Breast epithelium (tissue), 4 donors: ENCODE results near the gene TAS2R41. TPM values are rescaled to one million over a fixed set of nuclear protein-coding genes. Genes with fewer than 3 reads are reported as not detected.

Experiments used
- DNase-seq, 2 donors: peaks; one replicate each; pipeline ENCODE4 v3.0.0-alpha.2; 2019; ENCODE audit warnings: low spot score in 2 of 2
- H3K27ac ChIP-seq, 2 donors: fragments of 200-600 bp; sonication (generic) in 1 of 2; one replicate each; pipeline ENCODE4 v1.5.1; 2016 to 2019; ENCODE audit warnings: mild to moderate bottlenecking in 1 of 2
- H3K27me3 ChIP-seq, 2 donors: fragments of 200-600 bp; sonication (generic) in 1 of 2; one replicate each; pipeline versions ENCODE4 v1.5.1 to v1.6.0; 2017 to 2019; ENCODE audit warnings: control low read depth in 1 of 2, mild to moderate bottlenecking in 1 of 2
- H3K36me3 ChIP-seq: fragments of 200-600 bp; one replicate; pipeline ENCODE4 v1.5.1; 2019
- H3K4me1 ChIP-seq, 2 donors: fragments of 200-600 bp; sonication (generic); one replicate each; pipeline ENCODE4 v1.5.1; 2016 to 2019; ENCODE audit warnings: control low read depth in 1 of 2
- H3K4me3 ChIP-seq, 3 donors: fragments of 200-600 bp; sonication (generic); 1 replicate in 2 of 3; 2 replicates in 1 of 3; pipeline ENCODE4 v1.5.1; 2016 to 2019; ENCODE audit warnings: mild to moderate bottlenecking in 3 of 3, moderate library complexity in 2 of 3
- H3K9me3 ChIP-seq, 2 donors: fragments of 200-600 bp; sonication (generic) in 1 of 2; one replicate each; pipeline ENCODE4 v1.5.1; 2016 to 2019; ENCODE audit warnings: control low read depth in 1 of 2
- POLR2A ChIP-seq: fragments of 450-650 bp; IDR thresholded peaks from one replicate; pipeline ENCODE4 v1.6.1; 2016; ENCODE audit warnings: antibody characterized with exemption, mild to moderate bottlenecking, moderate library complexity
- POLR2AphosphoS5 ChIP-seq, 3 donors: sonication (generic); formaldehyde crosslinking; IDR thresholded peaks; one replicate each; pipeline ENCODE4 v1.6.1; 2017; ENCODE audit warnings: antibody characterized with exemption in 3 of 3
- intact Hi-C: fragments of 100-400 bp; cut with DNase I; formaldehyde crosslinking; loops from one replicate; pipeline ENCODE4 v1.15.1; 2023; ENCODE audit warnings: low total_unique reads
- total RNA-seq, 3 donors: library from RNA; depleted of rRNA; stranded (reverse); fragments of >200 nt; gene quantifications; one replicate each; pipeline ENCODE4 v1.1.0, GENCODE V29; 2016
- TF ChIP-seq, protein P1 (sequence below), 3 donors: fragments of 450-650 bp; IDR thresholded peaks; one replicate each; pipeline ENCODE4 v1.5.1; 2016 to 2017; ENCODE audit warnings: antibody characterized with exemption in 3 of 3, mild to moderate bottlenecking in 3 of 3, moderate library complexity in 3 of 3

The TAS2R41 gene
- total RNA-seq, 3 donors from 2014 or later = 0.66 to 1.3 TPM; not detected in 1

- no peaks in the 10 kb centered on the region for H3K9me3 ChIP-seq
Observed at GRCh38 chr7:143459359-143459758, 18.3 kb upstream of the TAS2R41 start.

GRCh38 chr7:143460271-143460979, 17.2 kb upstream of the TAS2R41 start:
- no peaks in the 10 kb centered on the region for H3K36me3 ChIP-seq
- H3K27ac ChIP-seq = no peak overlapping the region
- H3K4me1 ChIP-seq = no peaks in the 10 kb centered on the region
- no peaks in the 10 kb centered on the region for H3K9me3 ChIP-seq
- H3K27me3 ChIP-seq = no peaks in the 10 kb centered on the region
- no peak overlapping the region for H3K4me3 ChIP-seq
- DNase-seq = no peak
- intact Hi-C loops = no loop called here
- TF ChIP-seq POLR2AphosphoS5 (IDR thresholded peaks at IDR 0.05) = no peak
- TF ChIP-seq, protein P1, sequence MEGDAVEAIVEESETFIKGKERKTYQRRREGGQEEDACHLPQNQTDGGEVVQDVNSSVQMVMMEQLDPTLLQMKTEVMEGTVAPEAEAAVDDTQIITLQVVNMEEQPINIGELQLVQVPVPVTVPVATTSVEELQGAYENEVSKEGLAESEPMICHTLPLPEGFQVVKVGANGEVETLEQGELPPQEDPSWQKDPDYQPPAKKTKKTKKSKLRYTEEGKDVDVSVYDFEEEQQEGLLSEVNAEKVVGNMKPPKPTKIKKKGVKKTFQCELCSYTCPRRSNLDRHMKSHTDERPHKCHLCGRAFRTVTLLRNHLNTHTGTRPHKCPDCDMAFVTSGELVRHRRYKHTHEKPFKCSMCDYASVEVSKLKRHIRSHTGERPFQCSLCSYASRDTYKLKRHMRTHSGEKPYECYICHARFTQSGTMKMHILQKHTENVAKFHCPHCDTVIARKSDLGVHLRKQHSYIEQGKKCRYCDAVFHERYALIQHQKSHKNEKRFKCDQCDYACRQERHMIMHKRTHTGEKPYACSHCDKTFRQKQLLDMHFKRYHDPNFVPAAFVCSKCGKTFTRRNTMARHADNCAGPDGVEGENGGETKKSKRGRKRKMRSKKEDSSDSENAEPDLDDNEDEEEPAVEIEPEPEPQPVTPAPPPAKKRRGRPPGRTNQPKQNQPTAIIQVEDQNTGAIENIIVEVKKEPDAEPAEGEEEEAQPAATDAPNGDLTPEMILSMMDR (IDR thresholded peaks at IDR 0.05) = no peak

More at GRCh38 chr7:143459359-143459758, 18.3 kb upstream of the TAS2R41 start:
- no peaks in the 10 kb centered on the region for H3K27me3 ChIP-seq
- intact Hi-C loops = no loop called here
- H3K27ac ChIP-seq = no peak overlapping the region
- no peak for DNase-seq
- H3K4me3 ChIP-seq = no peak overlapping the region
- TF ChIP-seq, protein P1 (IDR thresholded peaks at IDR 0.05) = no peak
- TF ChIP-seq POLR2AphosphoS5 (IDR thresholded peaks at IDR 0.05) (no peak), POLR2A (no peak)
- H3K4me1 ChIP-seq = no peaks in the 10 kb centered on the region
- no peaks in the 10 kb centered on the region for H3K36me3 ChIP-seq

DNA sequence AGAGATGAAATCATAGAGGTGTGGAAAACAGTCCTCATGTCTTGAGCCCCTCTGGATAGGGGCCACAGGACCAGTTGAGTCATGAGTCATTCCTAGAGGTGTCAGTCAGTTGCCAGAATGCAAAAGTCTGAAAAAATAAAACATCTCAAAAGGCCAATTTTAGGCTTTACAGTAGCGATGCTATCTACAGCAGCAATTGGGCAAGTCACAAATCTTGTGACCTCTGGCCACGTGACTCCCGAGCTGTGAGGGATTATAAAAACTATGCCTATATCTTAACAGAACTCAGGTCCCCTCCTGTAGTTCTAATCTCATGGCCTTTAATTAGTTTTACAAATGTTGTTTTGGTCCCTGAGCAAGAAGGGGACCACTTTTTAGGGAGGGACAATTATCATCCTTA, 15.6 kb upstream of the TAS2R41 start:
- intact Hi-C loops = no loop called here
- TF ChIP-seq, protein P1 (IDR thresholded peaks at IDR 0.05) = no peak
- TF ChIP-seq POLR2AphosphoS5 (IDR thresholded peaks at IDR 0.05) (no peak), POLR2A (no peak)
- Histone ChIP-seq H3K27ac (no peak overlapping the region), H3K36me3 (no peaks in the 10 kb centered on the region), H3K4me3 (no peak overlapping the region), H3K9me3 (no peaks in the 10 kb centered on the region), H3K27me3 (no peaks in the 10 kb centered on the region), H3K4me1 (no peaks in the 10 kb centered on the region)
- no peak for DNase-seq

- no peak overlapping the region for H3K4me3 ChIP-seq
- H3K9me3 ChIP-seq = no peaks in the 10 kb centered on the region
- H3K36me3 ChIP-seq = no peaks in the 10 kb centered on the region
- intact Hi-C loops = no loop called here
- no peaks in the 10 kb centered on the region for H3K27me3 ChIP-seq
- no peaks in the 10 kb centered on the region for H3K4me1 ChIP-seq
- no peak for DNase-seq
- H3K27ac ChIP-seq = no peak overlapping the region
- no peak for TF ChIP-seq POLR2A
- TF ChIP-seq, protein P1 (IDR thresholded peaks at IDR 0.05) = no peak
- no peak for TF ChIP-seq POLR2AphosphoS5 (IDR thresholded peaks at IDR 0.05)
Observed at GRCh38 chr7:143463556-143463955, 14.1 kb upstream of the TAS2R41 start.

- no peaks in the 10 kb centered on the region for H3K4me1 ChIP-seq
- no peaks in the 10 kb centered on the region for H3K9me3 ChIP-seq
- intact Hi-C loops = no loop called here
- H3K27ac ChIP-seq = no peak overlapping the region
- H3K36me3 ChIP-seq = no peaks in the 10 kb centered on the region
- no peak for DNase-seq
- no peak overlapping the region for H3K4me3 ChIP-seq
- no peak for TF ChIP-seq POLR2AphosphoS5 (IDR thresholded peaks at IDR 0.05)
- no peak for TF ChIP-seq POLR2A
- TF ChIP-seq, protein P1 (IDR thresholded peaks at IDR 0.05) = no peak
- no peaks in the 10 kb centered on the region for H3K27me3 ChIP-seq
Observed at GRCh38 chr7:143463957-143464356, 13.7 kb upstream of the TAS2R41 start.
